PC-9 (cell line): Measurements from ENCODE around the gene RIMBP2. TPM values are rescaled to one million over a fixed set of nuclear protein-coding genes. Genes with fewer than 3 reads are reported as not detected.

Source experiments
- BruUV-seq: library from RNA; stranded (reverse); fragments of 400-500 nt; replicated peaks from 2 replicates; lab custom pipeline; 2021; lab: Mats Ljungman, UMichigan
- CTCF ChIA-PET: fragments of 300-600 bp; sonication (Branson Sonifier 250); formaldehyde crosslinking; loops from one replicate; lab custom pipeline; 2022; ENCODE audit warnings: antibody characterized with exemption; lab: Charles Lee
- POLR2A ChIA-PET: fragments of 300-600 bp; sonication (Branson Sonifier 250); formaldehyde crosslinking; loops from one replicate; lab custom pipeline; 2022; ENCODE audit warnings: antibody characterized with exemption; ENCODE audit not compliant: unreplicated experiment; lab: Charles Lee
- DNase-seq, 2 experiments: peaks; one replicate each; pipeline versions ENCODE4 v3.0.0 to v3.0.0-alpha.2; 2015 to 2022; ENCODE audit warnings: mixed read lengths in 1 of 2
- H2AFZ ChIP-seq: fragments of 200-600 bp; sonication (generic); 2 replicates; pipeline ENCODE4 v1.8.1; 2017; ENCODE audit warnings: antibody characterized with exemption
- H3F3A ChIP-seq: fragments of 200-600 bp; sonication (generic); 2 replicates; pipeline ENCODE4 v1.8.1; 2017; ENCODE audit warnings: antibody characterized with exemption, mild to moderate bottlenecking, low read depth; ENCODE audit not compliant: insufficient read depth
- H3K27ac ChIP-seq: fragments of 200-600 bp; sonication (generic); 2 replicates; pipeline ENCODE4 v1.6.1; 2016; ENCODE audit warnings: mixed run types
- H3K27me3 ChIP-seq: fragments of 200-600 bp; sonication (generic); 2 replicates; pipeline ENCODE4 v1.6.1; 2016; ENCODE audit warnings: low read depth, mixed run types; ENCODE audit not compliant: insufficient read depth
- H3K36me3 ChIP-seq: fragments of 200-600 bp; sonication (generic); 2 replicates; pipeline ENCODE4 v1.6.1; 2016; ENCODE audit warnings: low read depth, mixed run types
- H3K4me1 ChIP-seq: fragments of 200-600 bp; sonication (generic); replicated peaks from 2 replicates; pipeline ENCODE4 v1.6.1; 2016; ENCODE audit warnings: mixed run types; ENCODE audit not compliant: insufficient read depth
- H3K4me2 ChIP-seq: fragments of 200-600 bp; sonication (generic); 2 replicates; pipeline ENCODE4 v1.6.1; 2017; ENCODE audit warnings: mixed run types
- H3K4me3 ChIP-seq: fragments of 200-600 bp; sonication (generic); 2 replicates; pipeline ENCODE4 v1.6.1; 2016; ENCODE audit warnings: mixed run types
- H3K79me2 ChIP-seq: fragments of 200-600 bp; sonication (generic); 2 replicates; pipeline ENCODE4 v1.6.1; 2017; ENCODE audit warnings: low read depth, mixed run types
- H3K9me2 ChIP-seq: fragments of 200-600 bp; sonication (generic); 2 replicates; pipeline ENCODE4 v1.8.1; 2017; ENCODE audit warnings: mild to moderate bottlenecking; ENCODE audit not compliant: insufficient read depth
- H3K9me3 ChIP-seq: fragments of 200-600 bp; sonication (generic); 2 replicates; pipeline ENCODE4 v1.8.1; 2016; ENCODE audit warnings: low read depth; ENCODE audit not compliant: insufficient read depth
- H4K20me1 ChIP-seq: fragments of 200-600 bp; sonication (generic); 2 replicates; pipeline ENCODE4 v1.8.1; 2017; ENCODE audit not compliant: insufficient read depth
- CTCF ChIP-seq: fragments of 200-600 bp; sonication (generic); conservative IDR thresholded peaks from 2 replicates; pipeline ENCODE4 v1.6.1; 2017; ENCODE audit warnings: mixed run types, antibody characterized with exemption, mild to moderate bottlenecking, moderate library complexity
- EZH2 ChIP-seq: fragments of 200-600 bp; sonication (generic); IDR thresholded peaks from 2 replicates; pipeline ENCODE4 v1.8.0; 2017; ENCODE audit warnings: antibody characterized with exemption, low read depth
- intact Hi-C: fragments of 100-400 bp; cut with micrococcal nuclease; formaldehyde crosslinking; loops from one replicate; pipeline ENCODE4 v1.10.0; 2022; ENCODE audit not compliant: unreplicated experiment
- total RNA-seq: library from RNA; stranded (reverse); gene quantifications from 2 replicates; pipeline ENCODE4 v1.2.3, GENCODE V29; 2021

RIMBP2 gene
- total RNA-seq, 1 experiment from 2014 or later: not detected

GRCh38 chr12:130748786-130749185 is 32.7 kb upstream of the RIMBP2 start:
- no peak for DNase-seq
- no peak overlapping the region for H3K4me2 ChIP-seq
- intact Hi-C loops: no loop called here

GRCh38 chr12:130747867-130748740 is 32.0 kb upstream of the RIMBP2 start:
- H3K79me2 ChIP-seq: no peaks in the 10 kb centered on the region
- H3K9me3 ChIP-seq: no peaks in the 10 kb centered on the region
- no peak overlapping the region for H3K4me3 ChIP-seq
- peak in 1 of 2 experiments; percentile 60 for DNase-seq
- no peaks in the 10 kb centered on the region for H3F3A ChIP-seq
- ChIA-PET CTCF (no interaction called here), POLR2A (no interaction called here)
- peaks cover 64% of the 10 kb centered on the region for H3K27me3 ChIP-seq
- H4K20me1 ChIP-seq: no peaks in the 10 kb centered on the region
- intact Hi-C loops: no loop called here
- H2AFZ ChIP-seq: no peak overlapping the region
- H3K36me3 ChIP-seq: no peaks in the 10 kb centered on the region
- no peak for TF ChIP-seq EZH2
- peak; percentile 82 for TF ChIP-seq CTCF
- no peaks in the 10 kb centered on the region for H3K4me1 ChIP-seq
- no peaks in the 10 kb centered on the region for H3K9me2 ChIP-seq
- no TSS peak for BruUV-seq
- no peak overlapping the region for H3K4me2 ChIP-seq
- no peak overlapping the region for H3K27ac ChIP-seq

More at GRCh38 chr12:130748786-130749185, 32.7 kb upstream of the RIMBP2 start:
- Histone ChIP-seq H3F3A (no peaks in the 10 kb centered on the region), H3K27me3 (peaks cover 63% of the 10 kb centered on the region), H3K4me3 (no peak overlapping the region), H3K9me2 (no peaks in the 10 kb centered on the region), H3K79me2 (no peaks in the 10 kb centered on the region), H4K20me1 (no peaks in the 10 kb centered on the region), H2AFZ (no peak overlapping the region), H3K36me3 (no peaks in the 10 kb centered on the region), H3K27ac (no peak overlapping the region), H3K4me1 (no peaks in the 10 kb centered on the region), H3K9me3 (no peaks in the 10 kb centered on the region)
- ChIA-PET POLR2A (no interaction called here), CTCF (no interaction called here)
- BruUV-seq: no TSS peak
- TF ChIP-seq CTCF (no peak), EZH2 (no peak)

- POLR2A ChIA-PET: no interaction called here
- H3K27me3 ChIP-seq: peaks cover 64% of the 10 kb centered on the region
- CTCF ChIA-PET: no interaction called here
Measured at GRCh38 chr12:130746546-130746945, 30.4 kb upstream of the RIMBP2 start.

More at GRCh38 chr12:130746546-130746945, 30.4 kb upstream of the RIMBP2 start:
- intact Hi-C loops: no loop called here
- no TSS peak for BruUV-seq
- no peak overlapping the region for H3K27ac ChIP-seq
- no peak for TF ChIP-seq EZH2
- TF ChIP-seq CTCF: no peak
- H3F3A ChIP-seq: no peaks in the 10 kb centered on the region
- no peaks in the 10 kb centered on the region for H3K9me2 ChIP-seq
- H3K4me1 ChIP-seq: no peaks in the 10 kb centered on the region
- DNase-seq: no peak
- no peaks in the 10 kb centered on the region for H3K9me3 ChIP-seq
- H4K20me1 ChIP-seq: no peaks in the 10 kb centered on the region
- no peak overlapping the region for H3K4me2 ChIP-seq
- no peak overlapping the region for H2AFZ ChIP-seq
- no peaks in the 10 kb centered on the region for H3K79me2 ChIP-seq
- no peak overlapping the region for H3K4me3 ChIP-seq
- H3K36me3 ChIP-seq: no peaks in the 10 kb centered on the region
